Osteoblast (primary cell): Measurements from ENCODE around the gene XAB2. TPM values are rescaled to one million over a fixed set of nuclear protein-coding genes. Genes with fewer than 3 reads are reported as not detected.

Source experiments
- DNase-seq: peaks from one replicate; pipeline ENCODE4 v3.0.0; 2011; ENCODE audit warnings: low spot score, mixed read lengths; ENCODE audit not compliant: insufficient read length; ENCODE audit errors: missing footprints
- H2AFZ ChIP-seq: 2 replicates; pipeline ENCODE4 v1.6.0; 2011; ENCODE audit warnings: mild to moderate bottlenecking, low read length
- H3K27ac ChIP-seq: 2 replicates; pipeline ENCODE4 v1.5.1; 2011; ENCODE audit warnings: mild to moderate bottlenecking, low read depth, low read length, moderate library complexity
- H3K27me3 ChIP-seq: 2 replicates; pipeline ENCODE4 v1.6.0; 2012; ENCODE audit warnings: mild to moderate bottlenecking, control low read depth, inconsistent platforms, low read length, moderate library complexity; ENCODE audit not compliant: insufficient read depth
- H3K36me3 ChIP-seq: 2 replicates; pipeline ENCODE4 v1.5.1; 2011; ENCODE audit warnings: mild to moderate bottlenecking, low read length, control low read depth, moderate library complexity; ENCODE audit not compliant: insufficient read depth
- H3K4me1 ChIP-seq: 2 replicates; pipeline ENCODE4 v1.5.1; 2011; ENCODE audit warnings: mild to moderate bottlenecking, low read length, control low read depth, moderate library complexity; ENCODE audit not compliant: insufficient read depth
- H3K4me2 ChIP-seq: 2 replicates; pipeline ENCODE4 v1.6.0; 2011; ENCODE audit warnings: mild to moderate bottlenecking, low read length; ENCODE audit not compliant: insufficient read depth
- H3K4me3 ChIP-seq: fragments of 200-600 bp; sonication (generic); 3 replicates; pipeline ENCODE4 v1.5.1; 2012; ENCODE audit warnings: mild to moderate bottlenecking, low read length, inconsistent platforms; ENCODE audit not compliant: insufficient read depth
- H3K79me2 ChIP-seq: 2 replicates; pipeline ENCODE4 v1.6.0; 2012; ENCODE audit warnings: mild to moderate bottlenecking, low read length, control low read depth, inconsistent platforms; ENCODE audit not compliant: insufficient read depth
- H3K9me3 ChIP-seq: 2 replicates; pipeline ENCODE4 v1.5.1; 2011; ENCODE audit warnings: low read depth, low read length, control low read depth
- H4K20me1 ChIP-seq: 2 replicates; pipeline ENCODE4 v1.6.0; 2012; ENCODE audit warnings: mild to moderate bottlenecking, low read length, control low read depth; ENCODE audit not compliant: insufficient read depth
- CTCF ChIP-seq: IDR thresholded peaks from 2 replicates; pipeline ENCODE4 v1.5.1; 2011; ENCODE audit warnings: mild to moderate bottlenecking, low read depth, low read length, moderate library complexity; ENCODE audit errors: extremely low read depth
- total RNA-seq: library from RNA; depleted of rRNA; stranded (reverse); fragments of >200 nt; gene quantifications from 2 replicates; pipeline ENCODE4 v1.2.3, GENCODE V29; 2012

The XAB2 gene
- total RNA-seq, 1 donor: 40.5 TPM

GRCh38 chr19:7600721-7601120 is 28.6 kb downstream of the XAB2 start:
- TF ChIP-seq CTCF: no peak
- Histone ChIP-seq H2AFZ (no peak overlapping the region), H3K9me3 (no peaks in the 10 kb centered on the region), H3K79me2 (no peaks in the 10 kb centered on the region), H3K4me2 (no peak overlapping the region), H3K36me3 (no peaks in the 10 kb centered on the region), H3K27ac (no peak overlapping the region), H3K4me1 (no peaks in the 10 kb centered on the region), H4K20me1 (no peaks in the 10 kb centered on the region), H3K4me3 (no peak overlapping the region), H3K27me3 (peaks cover 13% of the 10 kb centered on the region)
- peak; percentile 69 for DNase-seq

- H4K20me1 ChIP-seq: no peaks in the 10 kb centered on the region
- no peak overlapping the region for H3K27ac ChIP-seq
- no peaks in the 10 kb centered on the region for H3K79me2 ChIP-seq
- no peaks in the 10 kb centered on the region for H3K36me3 ChIP-seq
- no peak overlapping the region for H3K4me2 ChIP-seq
- H3K4me1 ChIP-seq: no peaks in the 10 kb centered on the region
- H2AFZ ChIP-seq: no peak overlapping the region
- TF ChIP-seq CTCF: no peak
- H3K9me3 ChIP-seq: no peaks in the 10 kb centered on the region
- peak; percentile 57 for DNase-seq
- H3K4me3 ChIP-seq: no peak overlapping the region
- H3K27me3 ChIP-seq: peaks cover 21% of the 10 kb centered on the region
Measured at GRCh38 chr19:7598180-7598579, 31.2 kb downstream of the XAB2 start.

- no peaks in the 10 kb centered on the region for H4K20me1 ChIP-seq
- no peak overlapping the region for H3K27ac ChIP-seq
- H2AFZ ChIP-seq: no peak overlapping the region
- H3K27me3 ChIP-seq: peaks cover 21% of the 10 kb centered on the region
- no peak for TF ChIP-seq CTCF
- DNase-seq: peak; percentile 80
- H3K9me3 ChIP-seq: no peaks in the 10 kb centered on the region
- H3K4me2 ChIP-seq: no peak overlapping the region
- H3K36me3 ChIP-seq: no peaks in the 10 kb centered on the region
- H3K4me1 ChIP-seq: no peaks in the 10 kb centered on the region
- H3K79me2 ChIP-seq: no peaks in the 10 kb centered on the region
- H3K4me3 ChIP-seq: no peak overlapping the region
Measured at GRCh38 chr19:7597689-7598088, 31.7 kb downstream of the XAB2 start.

- DNase-seq: peak; percentile 64
- Histone ChIP-seq H3K27ac (no peak overlapping the region), H3K36me3 (no peaks in the 10 kb centered on the region), H3K4me3 (no peak overlapping the region), H3K4me2 (no peak overlapping the region), H4K20me1 (no peaks in the 10 kb centered on the region), H3K27me3 (peaks cover 21% of the 10 kb centered on the region), H3K9me3 (no peaks in the 10 kb centered on the region), H3K4me1 (no peaks in the 10 kb centered on the region), H3K79me2 (no peaks in the 10 kb centered on the region), H2AFZ (no peak overlapping the region)
- no peak for TF ChIP-seq CTCF
Measured at GRCh38 chr19:7596211-7596937, 33.0 kb downstream of the XAB2 start.
